GM12878 (cell line): ENCODE measurements around the gene COASY.

Experiments used
- DPF2 ChIP-seq: fragments of 450-650 bp; IDR thresholded peaks from 2 replicates; pipeline ENCODE4 v1.6.1; 2017; ENCODE audit warnings: mild to moderate bottlenecking
- NBN ChIP-seq: fragments of 450-650 bp; IDR thresholded peaks from 2 replicates; pipeline ENCODE4 v1.6.1; 2016
- PAX5 ChIP-seq: IDR thresholded peaks from 2 replicates; pipeline ENCODE4 v1.6.1; 2011; ENCODE audit warnings: low read depth, low read length, borderline replicate concordance
- RAD21 ChIP-seq: IDR thresholded peaks from 2 replicates; pipeline ENCODE4 v1.6.1; 2011; ENCODE audit warnings: mild to moderate bottlenecking, low read depth, low read length, moderate library complexity; ENCODE audit not compliant: insufficient read depth
- WRNIP1 ChIP-seq: IDR thresholded peaks from 2 replicates; pipeline ENCODE4 v1.6.1; 2011; ENCODE audit warnings: low read depth, low read length, improper control_type of control experiment, borderline replicate concordance
- ZNF217 ChIP-seq: fragments of 450-650 bp; IDR thresholded peaks from 2 replicates; pipeline ENCODE4 v1.6.1; 2017; ENCODE audit warnings: antibody characterized with exemption, mild to moderate bottlenecking
- TF ChIP-seq, protein P1 (sequence below), 3 experiments: IDR thresholded peaks in 2 of 3; conservative IDR thresholded peaks in 1 of 3; 2 replicates each; pipeline ENCODE4 v1.5.1; 2011; ENCODE audit warnings: low read depth in 3 of 3, low read length in 3 of 3, mild to moderate bottlenecking in 3 of 3, control low read depth in 2 of 3, moderate library complexity in 2 of 3, inconsistent platforms in 1 of 3, mixed read lengths in 1 of 3; ENCODE audit not compliant: control insufficient read depth in 2 of 3, insufficient read depth in 1 of 3; ENCODE audit errors: extremely low read depth in 1 of 3
- TF ChIP-seq, protein P2 (sequence below): fragments of 450-650 bp; IDR thresholded peaks from 2 replicates; pipeline ENCODE4 v1.6.1; 2017; ENCODE audit warnings: mild to moderate bottlenecking, moderate library complexity

DNA sequence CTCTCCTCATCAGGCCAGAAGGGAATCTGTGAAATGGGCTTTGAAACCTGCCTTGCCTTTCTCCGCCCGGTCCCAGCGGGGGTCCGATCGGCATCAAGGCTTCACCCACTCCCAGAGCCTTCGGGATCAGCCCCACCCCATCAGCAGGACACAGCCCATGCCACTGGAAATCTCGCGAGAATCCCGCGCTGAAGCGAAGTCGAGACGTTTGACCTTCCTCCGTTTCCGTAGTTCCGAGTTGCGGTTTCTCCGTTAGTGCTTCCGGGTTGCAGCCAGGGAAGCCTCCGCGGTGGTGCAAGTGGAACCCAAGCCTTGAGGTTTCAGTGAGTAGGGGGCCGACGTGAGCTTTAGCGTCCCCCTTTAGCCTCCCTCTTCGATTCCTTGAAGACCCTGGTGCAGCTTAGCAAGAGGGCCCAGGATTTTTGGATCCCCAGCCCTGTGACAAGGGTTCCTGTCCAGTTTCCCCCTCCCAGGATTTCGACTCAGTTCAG, at the start of gene COASY:
- TF ChIP-seq DPF2 (peak; percentile 63), ZNF217 (peak; percentile 59; the same call in 1 of the 2 replicates), NBN (peak; percentile 64; the same call in 1 of the 2 replicates), PAX5 (peak; percentile 23; the same call in 1 of the 2 replicates), WRNIP1 (no peak), RAD21 (no peak)
- TF ChIP-seq, protein P1, sequence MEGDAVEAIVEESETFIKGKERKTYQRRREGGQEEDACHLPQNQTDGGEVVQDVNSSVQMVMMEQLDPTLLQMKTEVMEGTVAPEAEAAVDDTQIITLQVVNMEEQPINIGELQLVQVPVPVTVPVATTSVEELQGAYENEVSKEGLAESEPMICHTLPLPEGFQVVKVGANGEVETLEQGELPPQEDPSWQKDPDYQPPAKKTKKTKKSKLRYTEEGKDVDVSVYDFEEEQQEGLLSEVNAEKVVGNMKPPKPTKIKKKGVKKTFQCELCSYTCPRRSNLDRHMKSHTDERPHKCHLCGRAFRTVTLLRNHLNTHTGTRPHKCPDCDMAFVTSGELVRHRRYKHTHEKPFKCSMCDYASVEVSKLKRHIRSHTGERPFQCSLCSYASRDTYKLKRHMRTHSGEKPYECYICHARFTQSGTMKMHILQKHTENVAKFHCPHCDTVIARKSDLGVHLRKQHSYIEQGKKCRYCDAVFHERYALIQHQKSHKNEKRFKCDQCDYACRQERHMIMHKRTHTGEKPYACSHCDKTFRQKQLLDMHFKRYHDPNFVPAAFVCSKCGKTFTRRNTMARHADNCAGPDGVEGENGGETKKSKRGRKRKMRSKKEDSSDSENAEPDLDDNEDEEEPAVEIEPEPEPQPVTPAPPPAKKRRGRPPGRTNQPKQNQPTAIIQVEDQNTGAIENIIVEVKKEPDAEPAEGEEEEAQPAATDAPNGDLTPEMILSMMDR (IDR thresholded peaks at IDR 0.05 in 2 of 3, conservative IDR thresholded peaks at IDR 0.05 in 1 of 3; ENCODE audit: control insufficient read depth in 2 of 3, extremely low read depth in 1 of 3, insufficient read depth in 1 of 3, low read depth in 3 of 3, low read length in 3 of 3) = no peak
- TF ChIP-seq, protein P2, sequence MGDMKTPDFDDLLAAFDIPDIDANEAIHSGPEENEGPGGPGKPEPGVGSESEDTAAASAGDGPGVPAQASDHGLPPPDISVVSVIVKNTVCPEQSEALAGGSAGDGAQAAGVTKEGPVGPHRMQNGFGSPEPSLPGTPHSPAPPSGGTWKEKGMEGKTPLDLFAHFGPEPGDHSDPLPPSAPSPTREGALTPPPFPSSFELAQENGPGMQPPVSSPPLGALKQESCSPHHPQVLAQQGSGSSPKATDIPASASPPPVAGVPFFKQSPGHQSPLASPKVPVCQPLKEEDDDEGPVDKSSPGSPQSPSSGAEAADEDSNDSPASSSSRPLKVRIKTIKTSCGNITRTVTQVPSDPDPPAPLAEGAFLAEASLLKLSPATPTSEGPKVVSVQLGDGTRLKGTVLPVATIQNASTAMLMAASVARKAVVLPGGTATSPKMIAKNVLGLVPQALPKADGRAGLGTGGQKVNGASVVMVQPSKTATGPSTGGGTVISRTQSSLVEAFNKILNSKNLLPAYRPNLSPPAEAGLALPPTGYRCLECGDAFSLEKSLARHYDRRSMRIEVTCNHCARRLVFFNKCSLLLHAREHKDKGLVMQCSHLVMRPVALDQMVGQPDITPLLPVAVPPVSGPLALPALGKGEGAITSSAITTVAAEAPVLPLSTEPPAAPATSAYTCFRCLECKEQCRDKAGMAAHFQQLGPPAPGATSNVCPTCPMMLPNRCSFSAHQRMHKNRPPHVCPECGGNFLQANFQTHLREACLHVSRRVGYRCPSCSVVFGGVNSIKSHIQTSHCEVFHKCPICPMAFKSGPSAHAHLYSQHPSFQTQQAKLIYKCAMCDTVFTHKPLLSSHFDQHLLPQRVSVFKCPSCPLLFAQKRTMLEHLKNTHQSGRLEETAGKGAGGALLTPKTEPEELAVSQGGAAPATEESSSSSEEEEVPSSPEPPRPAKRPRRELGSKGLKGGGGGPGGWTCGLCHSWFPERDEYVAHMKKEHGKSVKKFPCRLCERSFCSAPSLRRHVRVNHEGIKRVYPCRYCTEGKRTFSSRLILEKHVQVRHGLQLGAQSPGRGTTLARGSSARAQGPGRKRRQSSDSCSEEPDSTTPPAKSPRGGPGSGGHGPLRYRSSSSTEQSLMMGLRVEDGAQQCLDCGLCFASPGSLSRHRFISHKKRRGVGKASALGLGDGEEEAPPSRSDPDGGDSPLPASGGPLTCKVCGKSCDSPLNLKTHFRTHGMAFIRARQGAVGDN = peak; percentile 72
